HG02623 (cell line): ENCODE results near the gene LDLRAD3.

Experiments used
- ATAC-seq: cut with Tn5 transposase; IDR thresholded peaks from one replicate; pipeline ENCODE4 v1.9.1; 2021; ENCODE audit warnings: moderate library complexity; ENCODE audit not compliant: unreplicated experiment

LDLRAD3 gene

DNA sequence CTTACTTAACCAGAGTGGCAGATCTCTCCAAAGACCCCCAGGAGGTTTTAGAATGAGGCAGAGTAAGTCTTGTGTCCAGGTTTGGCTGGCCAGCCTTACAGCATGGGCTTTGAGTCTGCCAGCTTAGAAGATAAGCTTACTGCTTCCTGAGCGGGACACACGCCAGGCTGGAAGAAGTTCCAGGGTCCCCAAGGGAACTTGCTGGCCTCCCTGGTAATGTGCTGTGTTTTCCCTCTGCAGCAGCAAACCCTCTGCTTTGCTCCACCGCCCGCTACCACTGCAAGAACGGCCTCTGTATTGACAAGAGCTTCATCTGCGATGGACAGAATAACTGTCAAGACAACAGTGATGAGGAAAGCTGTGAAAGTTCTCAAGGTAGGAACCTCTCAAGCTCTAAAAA lies 154.2 kb downstream of the LDLRAD3 start:
- no peak for ATAC-seq

DNA sequence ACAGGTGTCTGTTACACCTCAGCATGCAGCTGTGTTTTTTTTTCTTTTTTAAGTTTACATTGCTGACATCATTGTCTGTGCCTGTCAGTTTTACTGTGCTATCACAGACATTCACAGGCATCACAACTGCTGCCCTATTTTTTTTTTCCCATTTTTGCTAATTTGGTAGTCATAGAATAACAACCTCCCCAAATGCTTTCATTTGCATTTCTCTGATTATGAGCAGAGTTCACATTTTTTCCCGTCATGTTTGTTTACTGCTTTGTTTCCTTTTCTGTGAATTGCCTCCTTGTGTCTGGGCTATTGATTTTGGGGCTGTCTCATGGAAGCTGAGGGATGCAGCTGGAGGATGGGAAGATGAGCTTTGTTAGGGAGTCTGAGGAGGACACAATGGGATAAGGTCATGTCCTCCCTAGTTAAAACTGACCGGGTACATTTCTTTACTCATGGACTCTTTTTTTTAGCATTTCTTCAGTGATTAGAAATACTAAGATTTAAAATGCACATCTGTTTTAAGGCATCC lies 155.1 kb downstream of the LDLRAD3 start:
- no peak for ATAC-seq

DNA sequence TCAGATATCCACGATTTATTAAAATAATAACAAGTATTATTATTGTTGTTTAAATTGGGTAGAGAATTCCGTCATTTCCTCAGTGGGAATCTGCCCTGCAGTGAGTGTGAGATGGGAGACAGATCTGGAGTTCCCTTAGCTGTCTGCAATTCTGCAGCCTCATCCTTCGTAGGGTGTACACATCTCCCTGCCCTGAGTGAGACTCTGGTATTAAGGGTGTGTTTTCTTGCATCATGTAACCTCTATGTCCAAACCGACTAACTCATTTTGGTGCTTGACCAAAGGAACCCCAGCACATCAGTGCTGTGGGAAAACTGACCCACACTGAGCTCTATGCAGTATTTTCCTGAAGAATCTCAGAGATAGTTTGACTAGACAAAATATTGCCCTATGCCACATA lies 157.6 kb downstream of the LDLRAD3 start:
- no peak for ATAC-seq

DNA sequence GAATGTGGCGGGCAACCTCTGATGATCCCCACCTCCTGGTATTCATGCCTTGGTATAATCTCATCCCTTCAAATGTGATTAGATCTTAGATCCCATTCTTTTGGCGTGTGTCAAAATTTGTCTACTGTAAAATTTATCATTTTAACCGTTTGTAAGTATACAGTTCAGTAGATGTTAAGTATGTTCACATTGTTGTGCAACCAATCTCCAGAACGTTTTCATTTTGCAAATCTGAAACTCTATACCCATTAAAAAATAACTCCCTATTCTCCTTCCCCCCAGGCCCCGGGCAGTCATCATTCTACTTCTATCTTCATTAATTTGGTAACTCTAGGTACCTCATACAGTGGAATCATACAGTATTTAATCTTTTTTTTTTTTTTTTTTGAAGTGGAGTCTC lies 159.0 kb downstream of the LDLRAD3 start:
- ATAC-seq: no peak

DNA sequence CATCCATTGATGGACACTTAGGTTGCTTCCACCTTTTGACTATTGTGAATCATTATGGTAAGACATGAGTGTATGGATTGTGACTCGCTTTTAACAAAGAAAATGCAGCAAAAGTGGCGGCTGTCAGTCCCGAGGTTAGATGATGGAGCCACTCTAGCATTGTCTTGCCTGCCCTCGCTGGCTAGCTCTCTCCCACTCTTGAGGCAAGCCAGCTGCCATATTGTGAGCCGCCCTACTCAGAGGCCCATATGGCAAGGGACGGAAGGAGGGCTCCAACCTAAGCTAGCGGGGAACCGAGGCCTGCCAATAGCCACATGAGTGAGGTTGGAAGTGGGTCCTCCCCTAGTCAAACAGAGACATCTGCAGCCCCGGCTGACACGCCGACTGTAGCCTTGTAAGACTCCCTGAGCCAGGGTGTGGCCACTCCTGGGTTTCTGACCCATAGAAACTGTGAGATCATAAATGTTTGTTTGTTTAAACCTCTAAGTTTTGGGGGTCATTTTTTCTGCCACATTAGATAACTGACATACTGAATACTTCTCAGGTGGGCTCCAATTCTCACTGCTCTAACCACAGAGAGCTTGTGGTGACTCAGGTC lies 160.2 kb downstream of the LDLRAD3 start:
- ATAC-seq: no peak

DNA sequence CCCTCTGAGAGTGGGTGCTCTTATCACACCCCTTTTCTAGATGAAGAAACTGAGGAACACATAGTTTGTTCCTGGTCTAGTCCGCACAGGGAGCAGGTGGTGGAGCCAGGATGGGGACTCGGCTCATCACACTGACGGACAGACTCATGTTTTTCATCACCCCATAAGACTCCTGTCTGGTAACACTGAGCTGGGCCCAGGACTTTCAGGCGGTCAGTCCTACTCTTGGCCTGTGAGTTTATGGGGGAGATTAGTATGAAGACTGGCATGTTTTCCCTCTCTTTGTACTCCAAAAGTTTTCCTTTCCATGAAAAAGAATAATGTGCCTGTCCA lies 160.8 kb downstream of the LDLRAD3 start:
- no peak for ATAC-seq

DNA sequence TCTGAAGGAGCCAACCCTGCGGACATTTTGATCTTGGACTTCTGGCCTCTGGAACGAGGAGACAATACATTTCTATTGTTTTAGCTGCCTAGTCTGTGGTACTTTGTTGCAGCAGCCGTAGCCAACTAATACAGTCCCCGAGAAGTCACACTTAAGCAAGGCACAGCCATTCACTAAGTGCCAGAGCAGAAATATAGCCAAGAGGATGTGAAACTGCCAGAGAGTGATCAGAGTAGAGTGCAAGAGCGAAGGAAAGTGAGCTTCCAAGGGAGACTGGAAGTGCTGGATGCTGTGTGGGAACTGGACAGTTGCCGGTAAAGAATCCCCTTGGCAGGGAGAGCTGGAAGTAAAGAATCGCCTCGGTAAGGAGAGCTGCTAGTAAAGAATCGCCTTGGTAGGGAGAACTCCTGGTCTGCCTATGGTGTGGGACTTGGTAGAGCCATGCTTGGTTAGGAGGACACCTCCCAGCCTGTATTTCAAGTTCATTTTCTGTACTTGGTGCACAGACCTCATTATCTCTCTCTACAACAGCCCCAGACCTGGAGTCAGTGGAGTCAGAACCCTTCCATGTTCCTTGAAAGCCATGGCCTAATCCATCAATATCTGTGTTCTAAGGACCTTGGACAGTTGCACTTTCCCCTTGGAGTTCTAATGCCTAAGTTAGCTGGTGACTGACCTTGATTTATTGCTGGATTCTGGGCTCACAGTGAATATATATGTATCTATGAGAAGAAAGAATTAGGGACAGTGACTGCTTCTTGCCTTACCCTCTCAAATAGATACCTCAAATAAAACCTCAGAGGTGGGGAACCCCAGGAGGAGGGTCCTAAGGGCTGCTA lies 162.1 kb downstream of the LDLRAD3 start:
- ATAC-seq: no peak

DNA sequence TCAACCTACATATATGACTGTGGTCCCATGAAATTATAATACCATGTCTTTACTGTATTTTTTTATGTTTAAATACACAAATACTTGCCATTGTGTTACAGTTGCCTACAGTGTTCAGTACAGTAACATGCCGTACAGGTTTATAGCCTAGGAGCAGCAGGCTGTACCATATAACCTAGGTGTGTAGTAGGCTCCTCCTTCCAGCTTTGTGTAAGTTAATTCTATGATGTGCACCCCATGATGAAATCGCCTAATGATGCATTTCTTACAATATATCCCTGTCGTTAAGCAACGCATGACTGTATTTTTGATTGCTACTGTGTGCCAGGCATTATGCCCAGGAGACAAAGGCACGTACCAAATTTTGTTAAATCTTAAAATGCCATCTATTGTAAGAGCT lies 163.7 kb downstream of the LDLRAD3 start:
- no peak for ATAC-seq

DNA sequence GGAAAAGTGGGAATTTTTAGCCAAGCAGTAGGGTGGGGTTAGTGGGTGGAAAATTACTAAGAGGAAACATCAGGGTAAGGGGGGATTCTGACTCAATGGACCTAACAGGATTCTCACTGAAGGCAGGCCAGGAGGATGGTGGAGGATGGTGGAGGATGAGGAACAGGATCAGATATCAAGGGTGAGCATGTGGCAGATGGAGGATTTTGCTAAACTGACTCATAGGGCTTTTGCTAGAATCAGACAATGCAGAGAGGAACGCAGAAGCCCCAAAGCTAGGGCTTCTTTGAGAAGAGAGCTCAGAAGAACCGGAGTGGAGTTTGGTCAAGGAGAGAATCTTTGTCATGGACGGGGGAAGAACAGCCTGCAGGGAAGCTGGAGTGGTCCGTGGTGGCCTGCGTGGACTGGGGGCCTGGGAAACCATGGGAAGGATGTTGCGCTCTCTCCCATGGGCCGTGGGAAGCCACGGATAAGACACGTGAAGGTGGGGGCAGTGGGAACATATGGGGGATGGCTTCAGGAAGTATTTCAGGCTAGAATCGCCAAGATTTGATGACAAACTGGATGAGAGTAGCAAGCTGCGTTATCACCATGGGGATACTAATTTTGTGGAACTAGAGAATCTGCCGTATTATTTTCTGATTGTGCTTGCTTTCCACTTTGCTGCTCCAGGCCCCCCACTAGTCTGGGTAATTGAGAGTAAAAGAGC lies 165.2 kb downstream of the LDLRAD3 start:
- no peak for ATAC-seq

DNA sequence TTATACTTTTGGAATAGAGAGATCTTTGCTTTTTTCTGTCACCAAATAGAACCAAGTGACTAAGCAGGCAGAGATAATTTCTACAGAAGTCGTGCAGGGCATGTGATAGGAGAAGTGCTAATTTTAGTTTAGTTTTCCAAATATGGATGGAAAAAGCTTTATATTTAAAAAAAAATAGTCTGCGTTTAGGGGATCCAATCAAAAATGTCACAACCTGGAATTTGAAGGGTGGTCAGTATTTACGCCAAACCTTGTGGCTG lies 165.7 kb downstream of the LDLRAD3 start:
- no peak for ATAC-seq

DNA sequence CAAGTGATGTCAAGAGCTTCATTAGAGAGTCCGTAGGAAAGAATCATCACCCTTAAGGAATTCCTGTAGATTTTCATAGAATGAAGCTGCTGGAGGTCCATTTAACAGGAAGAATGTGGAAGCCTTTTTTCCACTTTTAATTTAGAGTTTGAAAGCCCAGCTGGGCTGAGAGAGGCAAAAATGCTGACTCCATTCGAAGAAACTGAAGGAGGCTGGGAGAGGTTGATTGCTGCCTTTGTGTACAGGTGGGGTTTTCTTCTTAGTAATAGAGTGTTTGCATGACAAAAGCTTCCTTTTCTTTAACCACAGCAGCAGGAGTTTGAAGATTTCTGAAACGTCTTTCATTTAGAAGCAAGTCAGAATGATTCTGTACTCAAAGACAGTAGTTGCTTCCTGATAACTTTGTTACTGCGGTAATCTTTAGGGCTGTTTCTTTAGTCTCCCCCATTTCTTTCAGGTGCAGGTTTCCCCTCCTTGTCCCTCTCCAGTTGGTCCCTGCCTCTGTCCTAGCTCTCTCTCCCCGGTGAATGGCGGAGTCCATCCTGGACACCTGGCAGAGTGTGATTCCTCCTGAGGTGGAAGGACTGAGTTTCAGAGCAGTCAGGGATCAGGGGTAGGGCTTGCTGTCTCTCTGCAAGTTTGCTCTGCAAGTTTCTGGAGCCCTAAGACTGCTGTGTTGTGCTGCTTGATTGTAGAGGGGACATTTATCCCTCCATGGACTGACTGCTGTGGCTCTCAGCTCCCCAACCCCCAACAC lies 166.2 kb downstream of the LDLRAD3 start:
- no peak for ATAC-seq

DNA sequence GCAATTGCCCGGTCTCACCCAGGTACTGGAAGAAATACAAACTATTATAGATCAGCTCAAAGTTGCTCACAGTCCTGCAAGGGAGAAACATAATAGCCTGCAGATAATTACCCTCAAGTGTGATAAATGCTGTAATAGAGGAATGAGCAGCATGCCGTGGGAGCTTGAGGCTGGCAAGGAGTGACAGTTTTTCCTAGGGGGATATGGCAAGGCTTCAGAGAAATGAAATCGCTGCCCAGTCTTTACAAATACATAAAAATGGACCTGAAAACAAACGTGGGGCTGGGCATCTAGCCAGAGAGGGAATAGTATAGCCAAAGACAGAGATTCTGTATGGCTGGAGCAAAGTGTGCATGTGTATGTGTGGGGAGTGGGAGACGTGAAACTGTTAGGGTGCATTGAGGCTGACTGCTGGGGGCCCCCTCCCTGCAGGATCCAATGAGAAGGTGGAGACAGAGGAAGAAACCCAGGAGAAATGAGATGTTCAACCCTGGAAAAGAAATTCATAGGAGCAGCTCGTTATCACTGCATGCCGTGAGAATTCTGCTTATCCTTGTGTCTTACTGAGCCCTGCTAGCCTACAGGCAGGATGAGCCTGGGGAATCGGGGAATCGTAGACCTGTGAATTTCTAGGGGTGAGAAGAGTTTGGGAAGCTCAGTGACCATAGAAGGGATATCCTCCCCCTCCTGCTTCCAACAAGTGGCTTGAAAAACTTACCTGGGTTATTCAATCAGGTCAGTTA lies 167.0 kb downstream of the LDLRAD3 start:
- ATAC-seq: no peak

DNA sequence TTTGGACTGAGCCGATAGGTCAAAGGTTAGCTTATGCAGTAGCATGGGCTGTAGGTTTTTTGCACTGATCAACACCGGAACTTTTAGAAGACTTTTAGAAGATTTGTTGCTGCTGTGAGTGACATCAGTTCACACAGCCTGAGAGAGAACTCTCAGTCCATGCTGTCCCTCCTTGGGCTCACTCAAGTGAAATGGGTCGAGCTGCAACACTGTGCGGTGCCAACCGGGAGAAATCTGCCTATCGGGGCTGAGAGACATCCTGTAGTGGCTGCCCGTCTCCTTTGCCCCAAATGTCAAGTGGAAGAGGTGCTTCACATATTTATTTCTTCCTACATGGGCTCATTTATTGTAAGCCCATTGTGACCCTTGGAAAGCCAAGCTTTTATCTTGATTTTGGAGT lies 170.2 kb downstream of the LDLRAD3 start:
- no peak for ATAC-seq

DNA sequence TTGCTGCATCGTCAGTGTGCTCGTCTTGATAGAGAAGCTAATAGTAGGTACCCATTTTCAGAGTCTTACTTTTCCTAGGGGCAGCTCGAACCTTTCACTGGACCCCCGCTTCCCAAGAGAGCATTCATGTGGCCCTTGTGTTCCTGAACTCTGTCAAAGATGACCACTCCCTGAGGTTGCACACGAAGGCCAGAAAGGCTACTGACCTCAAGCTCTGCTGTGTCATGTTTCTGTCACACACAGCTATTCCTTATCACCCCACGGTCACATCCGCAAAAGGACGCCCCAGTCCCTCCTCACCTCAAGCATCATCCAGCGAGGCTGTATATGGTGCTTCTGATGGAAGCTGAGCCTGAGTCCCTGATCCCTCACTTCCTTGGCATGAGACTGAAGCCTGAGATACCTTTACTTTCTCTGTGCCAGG lies 171.5 kb downstream of the LDLRAD3 start:
- ATAC-seq: no peak

DNA sequence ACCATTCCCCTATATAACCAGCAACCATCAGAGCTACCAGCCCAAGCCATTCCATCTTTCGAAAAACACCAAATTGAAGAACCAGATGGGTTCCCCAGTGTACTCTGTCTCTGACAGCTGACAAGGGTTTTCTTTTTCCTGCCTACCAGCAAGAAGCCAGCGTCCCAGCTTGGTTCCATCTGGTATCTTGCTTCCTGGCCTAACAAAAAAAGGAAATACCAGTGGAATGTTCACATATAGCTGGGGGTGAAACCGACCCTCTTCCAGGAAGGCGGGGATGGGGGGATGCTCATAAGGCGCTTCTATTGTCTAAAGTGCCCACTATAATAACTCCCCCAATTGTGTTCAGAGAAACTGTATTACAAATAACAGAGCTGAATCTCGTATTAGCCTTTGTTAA lies 172.3 kb downstream of the LDLRAD3 start:
- no peak for ATAC-seq

DNA sequence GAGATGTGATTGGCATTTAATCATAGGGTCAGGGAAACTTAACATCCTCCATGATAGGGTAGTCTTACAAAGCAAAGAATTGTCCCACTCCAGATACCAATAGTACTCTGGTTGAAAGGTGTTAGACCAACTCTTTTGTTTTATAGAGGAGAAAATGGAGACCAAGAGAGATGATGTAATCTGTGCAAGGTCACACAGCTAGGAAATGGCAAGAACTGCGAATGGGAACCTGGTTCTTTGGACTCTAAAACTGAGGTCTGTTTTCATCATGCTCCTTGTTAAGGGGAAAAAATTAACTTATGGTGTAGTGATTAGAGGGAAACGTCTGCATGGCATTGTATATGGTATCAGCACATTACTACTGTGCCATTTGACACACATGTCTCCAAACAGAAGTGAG lies 174.2 kb downstream of the LDLRAD3 start:
- no peak for ATAC-seq

DNA sequence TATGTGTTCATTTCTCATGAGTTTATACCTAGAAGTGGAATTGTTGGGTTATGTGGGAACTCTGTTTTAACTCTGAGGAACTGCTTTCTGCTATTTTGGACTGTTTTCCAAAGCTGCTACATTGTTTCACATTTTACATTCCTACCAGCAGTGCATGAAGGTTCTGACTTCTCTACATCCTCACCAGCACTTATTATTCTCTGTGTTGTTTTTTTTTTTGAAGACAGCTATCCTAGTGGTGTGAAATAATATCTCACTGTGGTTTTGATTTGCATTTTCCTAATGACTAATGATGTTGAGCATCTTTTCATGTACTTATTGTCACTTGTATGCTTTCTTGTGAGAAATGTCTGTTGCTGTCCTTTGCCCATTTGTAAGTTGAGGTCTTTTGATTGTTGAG lies 175.4 kb downstream of the LDLRAD3 start:
- no peak for ATAC-seq

DNA sequence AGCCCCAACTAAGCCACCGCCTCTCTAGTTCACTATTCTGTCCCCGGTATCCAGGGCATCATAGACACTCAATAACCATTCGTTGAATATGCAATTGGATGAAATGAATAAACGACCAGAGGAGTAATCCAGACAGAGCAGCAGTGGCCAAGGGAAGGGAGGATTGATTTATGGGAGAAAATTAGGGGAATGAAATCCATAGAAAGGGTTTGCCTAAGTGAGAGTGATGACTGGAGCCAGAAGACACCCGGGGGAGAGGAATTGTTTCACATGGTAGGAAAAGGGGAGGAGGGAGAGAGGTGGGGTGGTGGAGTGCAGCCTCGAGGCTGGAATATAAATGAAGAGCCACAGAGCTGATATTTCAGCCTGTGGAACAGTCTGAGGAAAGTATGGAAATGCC lies 177.2 kb downstream of the LDLRAD3 start:
- no peak for ATAC-seq

DNA sequence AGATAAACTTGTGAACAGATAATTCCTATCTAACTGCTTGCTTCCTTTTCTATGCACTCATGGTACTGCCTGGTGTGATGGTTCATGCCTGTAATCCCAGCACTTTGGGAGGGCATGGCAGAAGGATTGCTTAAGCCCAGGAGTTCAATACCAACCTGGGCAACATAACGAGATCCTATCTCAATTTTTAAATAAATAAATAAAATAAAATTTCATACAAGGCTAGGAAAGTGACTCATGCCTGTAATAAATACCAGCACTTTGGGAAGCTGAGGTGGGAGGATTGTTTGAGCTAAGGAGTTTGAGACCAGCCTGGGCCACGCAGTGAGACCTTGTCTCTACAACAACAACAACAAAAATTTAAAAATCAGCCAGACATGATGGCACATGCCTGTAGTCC lies 178.8 kb downstream of the LDLRAD3 start:
- no peak for ATAC-seq

DNA sequence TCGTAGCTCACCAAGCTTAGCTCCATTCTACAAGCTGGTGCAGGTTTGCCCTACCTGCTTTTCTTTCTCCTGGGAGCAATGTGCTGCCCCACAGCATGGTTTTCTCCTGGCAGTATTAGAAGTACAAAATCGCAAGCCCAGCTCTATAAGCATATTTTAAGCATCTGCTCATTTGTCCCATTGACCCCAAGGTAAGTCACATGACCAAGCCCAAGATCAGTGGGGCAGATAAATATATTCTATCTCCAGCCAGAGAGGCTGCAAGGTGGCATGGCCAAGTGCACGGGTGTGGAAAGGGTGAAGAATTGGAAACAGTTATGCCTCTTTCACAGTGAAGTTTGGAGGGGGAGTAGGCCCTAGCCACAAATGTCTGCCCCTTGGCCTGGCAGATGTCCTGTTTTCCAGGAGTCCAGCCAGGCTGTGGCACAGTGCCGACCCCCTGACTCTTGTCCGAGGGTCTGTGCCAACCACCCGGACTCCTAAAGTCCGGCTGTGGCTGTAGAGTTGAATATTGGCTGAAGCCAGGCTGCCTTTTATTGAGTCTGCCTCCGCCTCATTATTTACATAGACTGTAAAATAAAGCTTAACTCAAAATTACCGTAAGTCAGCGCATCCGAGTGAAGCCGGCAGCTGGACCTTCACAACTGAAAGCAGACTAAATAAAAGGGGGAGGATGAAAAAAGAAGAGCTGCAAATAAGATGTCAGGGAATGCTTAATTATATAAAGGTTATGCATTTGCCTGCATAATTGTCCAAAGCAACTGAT lies 179.7 kb downstream of the LDLRAD3 start:
- ATAC-seq: no peak
